Spinal cord (tissue), 10 donors: ENCODE results near the gene GPR158. TPM values are rescaled to one million over a fixed set of nuclear protein-coding genes. Genes with fewer than 3 reads are reported as not detected.

Source experiments
- DNase-seq, 6 donors: peaks; one replicate each; pipeline versions ENCODE4 v3.0.0 to v3.0.0-alpha.2; 2013 to 2015; ENCODE audit warnings: low spot score in 6 of 6, low read depth in 4 of 6
- H3K27ac ChIP-seq: one replicate; pipeline ENCODE4 v1.5.1; 2013; ENCODE audit warnings: low read depth, low read length, control low read depth
- H3K27me3 ChIP-seq: one replicate; pipeline ENCODE4 v1.6.1; 2013; ENCODE audit warnings: low read length; ENCODE audit not compliant: control insufficient read depth, insufficient read depth
- H3K36me3 ChIP-seq: one replicate; pipeline ENCODE4 v1.6.1; 2013; ENCODE audit warnings: low read length; ENCODE audit not compliant: control insufficient read depth, insufficient read depth
- H3K4me1 ChIP-seq: one replicate; pipeline ENCODE4 v1.6.1; 2013; ENCODE audit warnings: low read length; ENCODE audit not compliant: control insufficient read depth, insufficient read depth
- H3K4me3 ChIP-seq: one replicate; pipeline ENCODE4 v1.5.1; 2013; ENCODE audit warnings: low read depth, low read length, control low read depth
- H3K9me3 ChIP-seq: one replicate; pipeline ENCODE4 v1.6.1; 2013; ENCODE audit warnings: low read length; ENCODE audit not compliant: control insufficient read depth, insufficient read depth
- WGBS: methylation state at CpG from one replicate; pipeline ENCODE4 v1.1.5; 2013; ENCODE audit warnings: missing lambda C conversion rate; ENCODE audit not compliant: insufficient coverage; 5-methylcytosine and 5-hydroxymethylcytosine counted together
- long read RNA-seq, 4 donors: transcript quantifications; one replicate each; lab custom pipeline, GENCODE V29; 2026
- polyA plus RNA-seq, 2 donors: library from polyadenylated mRNA; unstranded; fragments of 120-200 nt; gene quantifications; one replicate each; pipeline ENCODE4 v1.2.1, GENCODE V29; 2013; ENCODE audit not compliant: insufficient read length in 2 of 2
- total RNA-seq, 2 donors: library from RNA; depleted of rRNA in 1 of 2; stranded (reverse); fragments of 120-200 nt in 1 of 2; fragments of >200 nt in 1 of 2; gene quantifications; one replicate each; pipeline versions ENCODE4 v1.2.3 to v1.2.4, GENCODE V29; 2013 to 2014
- donor health status: healthy.

The GPR158 gene, protein sequence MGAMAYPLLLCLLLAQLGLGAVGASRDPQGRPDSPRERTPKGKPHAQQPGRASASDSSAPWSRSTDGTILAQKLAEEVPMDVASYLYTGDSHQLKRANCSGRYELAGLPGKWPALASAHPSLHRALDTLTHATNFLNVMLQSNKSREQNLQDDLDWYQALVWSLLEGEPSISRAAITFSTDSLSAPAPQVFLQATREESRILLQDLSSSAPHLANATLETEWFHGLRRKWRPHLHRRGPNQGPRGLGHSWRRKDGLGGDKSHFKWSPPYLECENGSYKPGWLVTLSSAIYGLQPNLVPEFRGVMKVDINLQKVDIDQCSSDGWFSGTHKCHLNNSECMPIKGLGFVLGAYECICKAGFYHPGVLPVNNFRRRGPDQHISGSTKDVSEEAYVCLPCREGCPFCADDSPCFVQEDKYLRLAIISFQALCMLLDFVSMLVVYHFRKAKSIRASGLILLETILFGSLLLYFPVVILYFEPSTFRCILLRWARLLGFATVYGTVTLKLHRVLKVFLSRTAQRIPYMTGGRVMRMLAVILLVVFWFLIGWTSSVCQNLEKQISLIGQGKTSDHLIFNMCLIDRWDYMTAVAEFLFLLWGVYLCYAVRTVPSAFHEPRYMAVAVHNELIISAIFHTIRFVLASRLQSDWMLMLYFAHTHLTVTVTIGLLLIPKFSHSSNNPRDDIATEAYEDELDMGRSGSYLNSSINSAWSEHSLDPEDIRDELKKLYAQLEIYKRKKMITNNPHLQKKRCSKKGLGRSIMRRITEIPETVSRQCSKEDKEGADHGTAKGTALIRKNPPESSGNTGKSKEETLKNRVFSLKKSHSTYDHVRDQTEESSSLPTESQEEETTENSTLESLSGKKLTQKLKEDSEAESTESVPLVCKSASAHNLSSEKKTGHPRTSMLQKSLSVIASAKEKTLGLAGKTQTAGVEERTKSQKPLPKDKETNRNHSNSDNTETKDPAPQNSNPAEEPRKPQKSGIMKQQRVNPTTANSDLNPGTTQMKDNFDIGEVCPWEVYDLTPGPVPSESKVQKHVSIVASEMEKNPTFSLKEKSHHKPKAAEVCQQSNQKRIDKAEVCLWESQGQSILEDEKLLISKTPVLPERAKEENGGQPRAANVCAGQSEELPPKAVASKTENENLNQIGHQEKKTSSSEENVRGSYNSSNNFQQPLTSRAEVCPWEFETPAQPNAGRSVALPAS (N-terminal part only)
- total RNA-seq = 10 to 100 TPM in 1 of 2 donors, 1 to 10 TPM in 1; 3.5 to 24.6 TPM
- 1 to 10 TPM; 8.5 to 10.0 TPM for polyA plus RNA-seq
- long read RNA-seq, donor 1 = 0 reads
- long read RNA-seq, donor 2 = 0 reads
- long read RNA-seq, donor 3, full-length matches to known transcripts = 1 of 1 reads
- long read RNA-seq, donor 3, partial matches to known transcripts = 0 of 1 reads
- long read RNA-seq, donor 3, other reads (novel, unspliced or antisense) = 0 of 1 reads
- long read RNA-seq, donor 4 = 0 reads

DNA sequence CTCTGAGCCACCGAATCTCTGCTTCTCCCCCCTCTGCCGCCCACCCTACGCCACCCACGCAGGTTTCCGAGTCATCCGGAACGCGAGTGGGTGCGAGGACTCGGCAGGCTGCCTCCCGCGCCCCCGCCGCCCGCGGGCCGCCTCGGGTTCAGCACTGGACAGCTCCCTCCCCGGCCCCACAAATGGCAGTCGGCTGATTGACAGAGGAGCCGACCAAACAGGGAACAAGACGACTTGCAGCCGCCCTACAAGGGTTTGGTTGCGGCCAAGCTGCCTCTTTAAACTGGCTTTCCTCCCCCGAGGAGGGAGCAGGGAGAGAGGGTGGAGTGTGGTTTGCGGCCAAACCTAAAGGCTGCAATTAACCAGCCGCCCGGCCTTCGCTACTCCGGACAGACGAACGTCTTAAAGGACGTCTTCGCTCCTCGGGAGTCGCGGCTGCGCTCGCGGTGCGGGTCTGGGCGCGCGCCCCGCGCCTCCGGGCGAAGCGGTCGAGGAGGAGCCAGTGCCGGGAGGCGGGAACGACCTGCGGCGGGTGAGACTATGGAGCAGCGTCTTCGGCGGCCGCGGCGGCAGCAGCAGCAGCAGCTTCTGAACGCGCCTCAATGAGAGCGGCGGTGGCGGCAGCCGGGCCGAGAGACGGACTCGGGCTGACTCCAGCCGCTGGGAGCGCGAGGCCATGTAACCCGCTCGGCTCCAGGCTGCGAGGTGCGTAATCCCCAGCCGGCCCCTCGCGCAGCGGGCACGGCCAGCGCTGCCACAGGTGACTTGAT is at the start of gene GPR158:
Gene GPR158, plus strand, starts transcription at position 541 of the 770 bp plus-strand sequence. CDS start 420 bp downstream, outside the sequence.
- Histone ChIP-seq H3K9me3 (no peaks in the 10 kb centered on the region), H3K4me1 (peaks cover 24% of the 10 kb centered on the region), H3K36me3 (no peaks in the 10 kb centered on the region), H3K27ac (peak within 1 kb of the TSS; percentile 67), H3K27me3 (peaks cover 22% of the 10 kb centered on the region), H3K4me3 (peak within 1 kb of the TSS; percentile 58)
- 0% methylated on average over 83 of the region's 83 CpGs for WGBS
- DNase-seq = peak; percentile 87 to 98 (median 92)

DNA sequence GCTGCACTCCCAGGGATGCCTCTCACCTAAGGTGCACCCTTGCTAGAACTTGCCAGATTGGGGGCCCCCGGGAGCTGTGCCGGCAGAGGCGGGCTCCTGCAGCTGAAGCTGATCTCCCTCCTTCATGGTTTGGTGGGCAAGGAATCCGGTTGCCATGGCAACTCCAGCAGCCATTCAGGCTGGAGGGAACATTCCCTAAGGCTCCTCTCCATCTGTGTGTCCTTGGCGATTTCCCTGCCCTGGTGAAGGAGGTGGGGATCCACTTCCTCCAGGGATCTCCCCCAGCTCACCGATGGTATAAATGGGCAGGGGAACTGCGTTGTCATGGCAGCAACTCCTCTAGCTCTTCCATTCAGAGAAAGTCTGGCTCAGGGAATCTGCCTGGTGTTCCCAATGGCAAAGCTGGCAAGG is 49.6 kb upstream of the GPR158 start:
- peak; percentile 42 to 92 (median 63) for DNase-seq
- WGBS = 16% methylated on average over 7 of the region's 7 CpGs
- H3K27ac ChIP-seq = no peak overlapping the region
- H3K27me3 ChIP-seq = no peaks in the 10 kb centered on the region
- no peaks in the 10 kb centered on the region for H3K9me3 ChIP-seq
- no peak overlapping the region for H3K4me3 ChIP-seq
- H3K36me3 ChIP-seq = no peaks in the 10 kb centered on the region
- peaks cover 13% of the 10 kb centered on the region for H3K4me1 ChIP-seq

DNA sequence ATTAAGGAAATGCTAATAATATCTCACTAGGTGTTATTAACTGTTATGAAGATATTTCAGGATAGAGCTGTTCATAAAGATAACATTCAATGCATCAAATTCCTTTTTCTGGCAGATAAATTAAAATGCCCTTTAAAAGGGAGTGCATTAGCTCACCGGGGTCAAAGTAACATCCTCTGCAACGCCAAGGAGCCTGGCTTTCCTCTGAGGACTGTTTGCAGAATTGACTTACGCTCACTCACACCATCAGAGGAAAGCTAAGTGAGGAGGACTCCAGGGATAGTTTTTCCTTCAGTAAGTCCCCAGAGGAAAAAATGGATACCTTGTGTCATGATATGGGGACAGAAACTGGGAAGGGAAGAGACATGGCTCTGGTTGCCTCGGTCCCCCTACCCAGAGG is 45.2 kb upstream of the GPR158 start:
- Histone ChIP-seq H3K27ac (no peak overlapping the region), H3K4me3 (no peak overlapping the region), H3K4me1 (peaks cover 14% of the 10 kb centered on the region), H3K9me3 (no peaks in the 10 kb centered on the region), H3K27me3 (no peaks in the 10 kb centered on the region), H3K36me3 (no peaks in the 10 kb centered on the region)
- no peak for DNase-seq
- 91% methylated on average over 4 of the region's 4 CpGs for WGBS

DNA sequence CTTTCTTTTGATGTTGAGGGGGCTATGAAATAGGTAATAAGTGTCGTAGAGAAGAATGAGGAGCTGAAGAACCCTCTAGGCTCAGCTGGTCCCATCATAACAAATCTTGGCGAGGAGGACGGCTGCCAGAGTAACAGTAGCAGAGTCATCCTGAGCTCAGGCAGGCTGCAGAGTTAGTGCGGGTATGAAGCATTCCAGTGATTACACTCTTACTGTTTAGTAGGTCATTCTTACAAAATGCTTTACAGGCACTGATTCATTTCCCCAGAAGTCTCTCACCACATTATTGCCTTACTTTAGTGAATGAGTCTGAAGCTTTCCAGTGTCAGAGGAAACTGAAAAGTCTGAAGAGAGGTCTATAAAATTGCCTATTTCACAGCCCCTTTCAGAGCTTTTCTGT is 43.9 kb upstream of the GPR158 start:
- no peaks in the 10 kb centered on the region for H3K9me3 ChIP-seq
- H3K4me3 ChIP-seq = no peak overlapping the region
- H3K36me3 ChIP-seq = no peaks in the 10 kb centered on the region
- H3K27ac ChIP-seq = no peak overlapping the region
- WGBS = 40% methylated on average over 1 of the region's 4 CpGs
- H3K27me3 ChIP-seq = no peaks in the 10 kb centered on the region
- peak in 1 of 6 donors; percentile 2 for DNase-seq
- peaks cover 4% of the 10 kb centered on the region for H3K4me1 ChIP-seq

DNA sequence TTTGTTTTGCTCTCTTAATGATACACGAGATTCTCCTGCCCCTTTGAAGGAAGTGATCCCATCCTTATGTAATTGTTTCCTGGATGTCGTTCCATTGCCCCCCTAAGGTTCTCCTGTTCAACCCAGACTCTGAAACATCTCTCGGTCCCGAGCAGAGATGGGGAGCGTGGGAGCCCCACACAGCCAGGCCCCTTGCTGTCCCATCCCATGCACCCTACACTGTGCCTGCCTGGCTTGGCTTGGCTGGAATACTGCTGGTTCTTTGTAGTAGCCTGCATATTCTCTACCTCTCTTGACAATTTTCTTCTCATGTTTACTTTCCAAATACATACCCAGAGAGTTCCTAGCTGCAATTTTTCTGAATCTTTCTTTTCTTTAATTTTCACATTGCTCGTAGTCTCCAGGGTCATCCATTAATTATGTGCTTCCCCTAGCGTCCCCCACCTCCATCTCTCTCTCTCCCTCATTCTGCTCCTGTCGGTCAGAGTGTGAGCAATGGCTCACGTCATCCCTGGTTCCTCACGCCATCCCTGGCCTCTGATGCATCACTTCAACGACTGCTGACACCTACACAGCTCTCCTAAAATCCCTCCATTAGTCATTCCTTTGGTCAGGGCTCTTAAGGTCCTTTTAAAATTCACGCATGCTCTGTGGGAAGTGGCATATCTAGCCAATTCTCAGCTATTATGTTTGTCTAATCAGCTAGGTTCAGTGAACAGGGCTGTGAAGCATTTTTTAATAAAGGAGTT is 32.5 kb upstream of the GPR158 start:
- no peak for DNase-seq
- Histone ChIP-seq H3K4me1 (no peaks in the 10 kb centered on the region), H3K27ac (no peak overlapping the region), H3K36me3 (no peaks in the 10 kb centered on the region), H3K27me3 (no peaks in the 10 kb centered on the region), H3K4me3 (no peak overlapping the region), H3K9me3 (no peaks in the 10 kb centered on the region)
- WGBS = 73% methylated on average over 11 of the region's 12 CpGs

DNA sequence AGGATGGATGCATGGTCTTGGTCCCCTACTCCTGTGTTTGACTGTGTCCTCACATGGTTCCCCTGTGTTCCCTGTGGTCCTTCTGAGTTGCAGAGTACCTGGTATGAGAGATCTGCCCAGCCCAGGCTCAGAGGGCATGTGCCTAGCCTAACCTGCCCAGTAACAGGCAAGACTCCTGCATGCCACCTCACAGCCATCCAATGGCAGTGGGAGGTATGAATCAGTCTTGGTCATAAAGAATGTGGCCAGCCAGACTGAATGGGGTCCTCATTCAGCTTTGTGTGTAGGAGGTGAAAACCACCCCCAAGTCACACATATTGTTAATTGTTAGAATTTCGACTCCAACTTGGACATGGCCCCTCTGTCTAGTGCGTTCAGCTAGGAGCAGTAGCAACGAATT is 17.2 kb upstream of the GPR158 start:
- Histone ChIP-seq H3K27me3 (no peaks in the 10 kb centered on the region), H3K4me1 (no peaks in the 10 kb centered on the region), H3K9me3 (no peaks in the 10 kb centered on the region), H3K4me3 (no peak overlapping the region), H3K36me3 (no peaks in the 10 kb centered on the region), H3K27ac (no peak overlapping the region)
- DNase-seq = no peak
- WGBS = 82% methylated on average over 3 of the region's 3 CpGs

DNA sequence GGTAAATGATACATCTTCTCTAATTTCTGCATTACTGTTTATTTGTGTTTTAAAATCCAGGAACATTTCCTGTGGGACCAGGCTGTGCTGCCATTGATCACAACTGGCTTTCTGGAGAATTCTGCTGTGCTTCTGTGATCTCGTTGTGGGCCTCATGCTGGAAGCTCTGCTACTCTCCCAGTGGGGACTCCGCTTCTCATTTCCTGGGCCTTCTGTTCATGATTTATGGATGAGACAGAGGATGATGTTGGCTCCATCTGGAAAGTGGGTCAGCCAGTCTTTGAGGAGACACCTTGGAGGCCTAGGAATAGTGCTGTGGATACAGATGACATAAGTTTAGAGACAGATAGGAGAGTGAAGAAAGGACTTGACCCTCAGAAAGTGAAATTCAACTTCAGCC is 15.2 kb upstream of the GPR158 start:
- H3K27me3 ChIP-seq = no peaks in the 10 kb centered on the region
- no peak overlapping the region for H3K27ac ChIP-seq
- H3K9me3 ChIP-seq = no peaks in the 10 kb centered on the region
- no peak for DNase-seq
- H3K4me3 ChIP-seq = no peak overlapping the region
- H3K36me3 ChIP-seq = no peaks in the 10 kb centered on the region
- no peaks in the 10 kb centered on the region for H3K4me1 ChIP-seq
- WGBS = 68% methylated on average over 2 of the region's 2 CpGs

DNA sequence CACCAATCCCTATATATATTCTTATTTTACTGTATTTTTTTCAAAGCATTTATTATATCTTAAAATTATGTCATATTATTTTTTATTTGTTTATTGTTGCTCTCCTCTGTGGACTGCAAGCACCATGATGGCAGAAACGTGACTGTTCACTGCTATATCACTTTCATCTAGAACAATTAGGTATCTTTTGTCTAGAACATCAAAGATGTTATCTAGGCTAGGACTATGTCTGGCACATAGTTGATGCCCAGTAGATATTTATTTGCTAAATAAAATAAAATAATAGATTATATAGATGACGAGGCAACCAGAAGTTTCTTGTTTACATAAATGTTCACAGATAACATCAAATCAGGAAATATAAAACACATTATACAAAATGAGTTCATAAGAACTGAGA is 12.4 kb upstream of the GPR158 start:
- no peak for DNase-seq
- H3K9me3 ChIP-seq = no peaks in the 10 kb centered on the region
- H3K36me3 ChIP-seq = no peaks in the 10 kb centered on the region
- H3K27me3 ChIP-seq = no peaks in the 10 kb centered on the region
- no CpG with 5 or more reads among the region's 2 CpGs for WGBS
- no peak overlapping the region for H3K27ac ChIP-seq
- H3K4me1 ChIP-seq = no peaks in the 10 kb centered on the region
- H3K4me3 ChIP-seq = no peak overlapping the region
